HEK293 (cell line): ENCODE measurements around the gene NEU1.
A peak's percentile ranks its signal among the peaks of the same experiment; 100 is the strongest.

ENCODE experiments used
- CTCF ChIA-PET: fragments of 350-600 bp; formaldehyde crosslinking; extraction: SDS; loops from one replicate; lab custom pipeline; 2021; ENCODE audit warnings: antibody characterized with exemption; lab: Yijun Ruan, JAX
- POLR2A ChIA-PET: fragments of 300-600 bp; formaldehyde crosslinking; extraction: SDS; loops from one replicate; lab custom pipeline; 2020; ENCODE audit warnings: antibody characterized with exemption, inconsistent platforms; lab: Yijun Ruan, JAX
- H3K27ac ChIP-seq: fragments of 200-500 bp; sonication (Bioruptor generic); 2 replicates; pipeline ENCODE4 v1.5.1; 2014; ENCODE audit warnings: low read depth, low read length, control low read depth, inconsistent platforms; ENCODE audit errors: extremely low read depth
- H3K36me3 ChIP-seq, 2 experiments: fragments of 200-500 bp in 1 of 2; sonication (Bioruptor generic) in 1 of 2; 1 replicate in 1 of 2; 2 replicates in 1 of 2; pipeline ENCODE4 v1.5.1; 2014 to 2017; ENCODE audit warnings: inconsistent platforms in 2 of 2, low read length in 2 of 2; ENCODE audit not compliant: control insufficient read depth in 2 of 2, insufficient read depth in 1 of 2
- H3K4me1 ChIP-seq: fragments of 200-500 bp; sonication (Bioruptor generic); 2 replicates; pipeline ENCODE4 v1.5.1; 2014; ENCODE audit warnings: mild to moderate bottlenecking, low read length, inconsistent platforms; ENCODE audit not compliant: control insufficient read depth, insufficient read depth
- H3K4me3 ChIP-seq: 2 replicates; pipeline ENCODE4 v1.5.1; 2011; ENCODE audit warnings: low read depth, mild to moderate bottlenecking, control low read depth, low read length, moderate library complexity
- H3K9me3 ChIP-seq: fragments of 200-500 bp; sonication (Bioruptor generic); 2 replicates; pipeline ENCODE4 v1.5.1; 2014; ENCODE audit warnings: low read depth, low read length, inconsistent platforms; ENCODE audit not compliant: control insufficient read depth, insufficient read depth
- SP3 ChIP-seq: fragments of 450-650 bp; formaldehyde crosslinking; IDR thresholded peaks from 2 replicates; pipeline ENCODE4 v1.5.1; 2016; ENCODE audit warnings: missing biosample characterization, missing genetic modification characterization
- TCF7L2 ChIP-seq: IDR thresholded peaks from 2 replicates; pipeline ENCODE4 v1.6.1; 2011; ENCODE audit warnings: low read depth, mild to moderate bottlenecking, inconsistent platforms, low read length, moderate library complexity, borderline replicate concordance
- WT1 ChIP-seq: fragments of 450-650 bp; formaldehyde crosslinking; IDR thresholded peaks from 2 replicates; pipeline ENCODE4 v1.5.1; 2016; ENCODE audit warnings: missing biosample characterization, missing genetic modification characterization
- YY1 ChIP-seq: fragments of 450-650 bp; formaldehyde crosslinking; IDR thresholded peaks from 2 replicates; pipeline ENCODE4 v1.5.1; 2018; ENCODE audit warnings: missing biosample characterization, missing genetic modification characterization
- ZBTB17 ChIP-seq: fragments of 450-650 bp; formaldehyde crosslinking; IDR thresholded peaks from 2 replicates; pipeline ENCODE4 v1.5.1; 2016; ENCODE audit warnings: missing biosample characterization, missing genetic modification characterization
- ZNF121 ChIP-seq: fragments of 450-650 bp; formaldehyde crosslinking; IDR thresholded peaks from 2 replicates; pipeline ENCODE4 v1.5.1; 2016; ENCODE audit warnings: missing biosample characterization, missing genetic modification characterization
- ZNF223 ChIP-seq: fragments of 450-650 bp; formaldehyde crosslinking; IDR thresholded peaks from 2 replicates; pipeline ENCODE4 v1.5.1; 2016; ENCODE audit warnings: missing biosample characterization, missing genetic modification characterization
- ZNF423 ChIP-seq: fragments of 450-650 bp; formaldehyde crosslinking; IDR thresholded peaks from 2 replicates; pipeline ENCODE4 v1.5.1; 2016; ENCODE audit warnings: missing biosample characterization, missing genetic modification characterization
- ZNF433 ChIP-seq: fragments of 450-650 bp; formaldehyde crosslinking; IDR thresholded peaks from 2 replicates; pipeline ENCODE4 v1.5.1; 2016; ENCODE audit warnings: missing biosample characterization, missing genetic modification characterization, low read depth
- ZNF561 ChIP-seq: fragments of 450-650 bp; IDR thresholded peaks from 2 replicates; pipeline ENCODE4 v1.5.1; 2018; ENCODE audit warnings: missing biosample characterization, missing genetic modification characterization, borderline replicate concordance
- ZNF623 ChIP-seq: fragments of 450-650 bp; formaldehyde crosslinking; IDR thresholded peaks from 2 replicates; pipeline ENCODE4 v1.5.1; 2016; ENCODE audit warnings: missing biosample characterization, missing genetic modification characterization
- ZNF768 ChIP-seq: fragments of 450-650 bp; formaldehyde crosslinking; IDR thresholded peaks from 2 replicates; pipeline ENCODE4 v1.5.1; 2018; ENCODE audit warnings: missing biosample characterization, mild to moderate bottlenecking, missing genetic modification characterization
- ZNF791 ChIP-seq: fragments of 450-650 bp; formaldehyde crosslinking; IDR thresholded peaks from 2 replicates; pipeline ENCODE4 v1.5.1; 2016; ENCODE audit warnings: missing biosample characterization, missing genetic modification characterization
- TF ChIP-seq, protein P1 (sequence below): fragments of 450-650 bp; formaldehyde crosslinking; IDR thresholded peaks from 2 replicates; pipeline ENCODE4 v1.5.1; 2017; ENCODE audit warnings: missing biosample characterization, missing genetic modification characterization
- TF ChIP-seq, protein P2 (sequence below): fragments of 450-650 bp; formaldehyde crosslinking; IDR thresholded peaks from 2 replicates; pipeline ENCODE4 v1.5.1; 2016; ENCODE audit warnings: missing biosample characterization, missing genetic modification characterization
- TF ChIP-seq, protein P3 (sequence below): fragments of 450-650 bp; formaldehyde crosslinking; IDR thresholded peaks from 2 replicates; pipeline ENCODE4 v1.5.1; 2016; ENCODE audit warnings: missing biosample characterization, missing genetic modification characterization

The NEU1 gene

DNA sequence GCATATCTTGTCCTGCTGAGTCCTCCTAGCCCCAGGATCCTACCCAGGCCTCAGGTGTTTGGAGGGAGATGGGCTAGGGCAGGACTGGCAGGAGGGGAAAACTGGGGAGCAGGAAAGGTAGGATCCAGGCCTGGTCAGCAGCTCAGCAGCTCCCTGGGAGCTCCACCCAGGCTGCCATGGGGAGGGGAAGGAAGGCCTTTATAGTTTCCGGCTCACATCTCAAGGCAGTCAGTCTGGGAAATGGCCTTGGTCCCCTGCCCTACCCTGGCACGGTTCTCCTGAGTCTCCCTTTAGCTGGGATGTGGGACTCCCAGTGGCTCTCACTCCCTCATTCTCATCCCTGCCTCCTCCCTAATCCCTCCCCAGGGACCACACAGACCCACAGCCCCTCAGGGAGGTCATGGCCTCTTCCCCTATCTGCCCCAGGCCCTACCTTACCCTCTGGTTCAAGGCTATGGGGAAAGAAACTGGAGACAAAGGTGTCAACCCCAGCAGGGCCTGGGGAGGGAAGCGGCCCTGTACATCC is 14.6 kb upstream of the NEU1 start:
- CTCF ChIA-PET = interaction anchor here (0.6 kb wide), 2 partner anchors 28 to 64 kb away, joined by 3 read pairs; no protein-coding TSS in a partner anchor
- Histone ChIP-seq H3K4me1 (no peaks in the 10 kb centered on the region; the same call in 1 of the 2 replicates), H3K27ac (no peak overlapping the region), H3K9me3 (no peaks in the 10 kb centered on the region), H3K4me3 (no peak overlapping the region), H3K36me3 (peaks cover 14 to 25% of the 10 kb centered on the region in 2 experiments)
- POLR2A ChIA-PET = interaction anchor here (0.8 kb wide), 1 partner anchor 50 kb away, joined by 3 read pairs; the partner anchor contains the start of gene HSPA1B
- TF ChIP-seq ZNF433 (no peak), TCF7L2 (no peak), YY1 (tag by site-specific recombination) (no peak), ZNF423 (no peak), ZBTB17 (tag by site-specific recombination) (no peak), SP3 (tag by site-specific recombination) (no peak), ZNF561 (tag by site-specific recombination) (no peak), ZNF768 (tag by site-specific recombination) (no peak), ZNF623 (tag by site-specific recombination) (no peak), ZNF223 (tag by site-specific recombination) (no peak), WT1 (tag by site-specific recombination) (peak; percentile 93), ZNF791 (no peak)
- TF ChIP-seq, protein P1, sequence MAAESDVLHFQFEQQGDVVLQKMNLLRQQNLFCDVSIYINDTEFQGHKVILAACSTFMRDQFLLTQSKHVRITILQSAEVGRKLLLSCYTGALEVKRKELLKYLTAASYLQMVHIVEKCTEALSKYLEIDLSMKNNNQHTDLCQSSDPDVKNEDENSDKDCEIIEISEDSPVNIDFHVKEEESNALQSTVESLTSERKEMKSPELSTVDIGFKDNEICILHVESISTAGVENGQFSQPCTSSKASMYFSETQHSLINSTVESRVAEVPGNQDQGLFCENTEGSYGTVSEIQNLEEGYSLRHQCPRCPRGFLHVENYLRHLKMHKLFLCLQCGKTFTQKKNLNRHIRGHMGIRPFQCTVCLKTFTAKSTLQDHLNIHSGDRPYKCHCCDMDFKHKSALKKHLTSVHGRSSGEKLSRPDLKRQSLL (tag by site-specific recombination) = no peak
- TF ChIP-seq, protein P2, sequence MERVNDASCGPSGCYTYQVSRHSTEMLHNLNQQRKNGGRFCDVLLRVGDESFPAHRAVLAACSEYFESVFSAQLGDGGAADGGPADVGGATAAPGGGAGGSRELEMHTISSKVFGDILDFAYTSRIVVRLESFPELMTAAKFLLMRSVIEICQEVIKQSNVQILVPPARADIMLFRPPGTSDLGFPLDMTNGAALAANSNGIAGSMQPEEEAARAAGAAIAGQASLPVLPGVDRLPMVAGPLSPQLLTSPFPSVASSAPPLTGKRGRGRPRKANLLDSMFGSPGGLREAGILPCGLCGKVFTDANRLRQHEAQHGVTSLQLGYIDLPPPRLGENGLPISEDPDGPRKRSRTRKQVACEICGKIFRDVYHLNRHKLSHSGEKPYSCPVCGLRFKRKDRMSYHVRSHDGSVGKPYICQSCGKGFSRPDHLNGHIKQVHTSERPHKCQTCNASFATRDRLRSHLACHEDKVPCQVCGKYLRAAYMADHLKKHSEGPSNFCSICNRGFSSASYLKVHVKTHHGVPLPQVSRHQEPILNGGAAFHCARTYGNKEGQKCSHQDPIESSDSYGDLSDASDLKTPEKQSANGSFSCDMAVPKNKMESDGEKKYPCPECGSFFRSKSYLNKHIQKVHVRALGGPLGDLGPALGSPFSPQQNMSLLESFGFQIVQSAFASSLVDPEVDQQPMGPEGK (tag by site-specific recombination) = 0 out of 2 replicates have a peak, but pooled peaks have one; percentile 48
- TF ChIP-seq, protein P3, sequence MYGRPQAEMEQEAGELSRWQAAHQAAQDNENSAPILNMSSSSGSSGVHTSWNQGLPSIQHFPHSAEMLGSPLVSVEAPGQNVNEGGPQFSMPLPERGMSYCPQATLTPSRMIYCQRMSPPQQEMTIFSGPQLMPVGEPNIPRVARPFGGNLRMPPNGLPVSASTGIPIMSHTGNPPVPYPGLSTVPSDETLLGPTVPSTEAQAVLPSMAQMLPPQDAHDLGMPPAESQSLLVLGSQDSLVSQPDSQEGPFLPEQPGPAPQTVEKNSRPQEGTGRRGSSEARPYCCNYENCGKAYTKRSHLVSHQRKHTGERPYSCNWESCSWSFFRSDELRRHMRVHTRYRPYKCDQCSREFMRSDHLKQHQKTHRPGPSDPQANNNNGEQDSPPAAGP (tag by site-specific recombination) = peak; percentile 99

DNA sequence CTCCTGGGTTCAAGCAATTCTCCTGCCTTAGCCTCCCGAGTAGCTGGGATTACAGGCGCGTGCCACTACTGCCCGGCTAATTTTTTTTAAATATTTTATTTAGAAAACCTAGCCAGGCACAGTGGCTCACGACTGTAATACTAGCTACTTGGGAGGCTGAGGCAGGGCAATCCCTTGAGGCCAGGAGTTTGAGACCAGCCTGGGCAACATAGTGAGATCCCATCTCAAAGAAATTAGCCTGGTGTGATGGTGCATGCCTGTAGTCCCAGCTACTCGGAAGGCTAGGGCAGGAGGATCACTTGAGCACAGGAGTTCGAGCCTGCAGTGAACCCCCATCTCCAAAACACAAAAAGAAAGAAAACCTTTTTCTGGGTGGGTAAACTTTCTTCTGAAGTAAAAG is 13.7 kb upstream of the NEU1 start:
- H3K4me3 ChIP-seq = no peak overlapping the region
- CTCF ChIA-PET = interaction anchor here (0.5 to 3.2 kb wide), 4 partner anchors 12 to 282 kb away, joined by 3 to 19 read pairs (median 5); no protein-coding TSS in a partner anchor
- no peak overlapping the region for H3K27ac ChIP-seq

More for the DNA sequence above, 13.7 kb upstream of the NEU1 start:
- H3K36me3 ChIP-seq = peaks cover 7 to 20% of the 10 kb centered on the region in 2 experiments
- H3K9me3 ChIP-seq = no peaks in the 10 kb centered on the region
- H3K4me1 ChIP-seq = no peaks in the 10 kb centered on the region; the same call in 1 of the 2 replicates
- POLR2A ChIA-PET = interaction anchor here (1.1 to 2.9 kb wide), 2 partner anchors 12 to 49 kb away, joined by 8 to 10 read pairs; partner anchors contain the start of gene HSPA1B
- TF ChIP-seq, protein P3 (tag by site-specific recombination) = no peak
- peak; percentile 80 for TF ChIP-seq ZNF121 (tag by site-specific recombination)
